Activated CD8-positive, alpha-beta memory T cell treated with anti-CD3 and anti-CD28 coated beads for 4 hours (primary cell): Measurements from ENCODE around the gene GFY.
A peak's percentile ranks its signal among the peaks of the same experiment; 100 is the strongest.

Experiments
- DNase-seq, 2 donors: peaks; one replicate each; pipeline ENCODE4 v3.0.0-alpha.2; 2020; ENCODE audit warnings: low read depth in 2 of 2

The GFY gene, protein sequence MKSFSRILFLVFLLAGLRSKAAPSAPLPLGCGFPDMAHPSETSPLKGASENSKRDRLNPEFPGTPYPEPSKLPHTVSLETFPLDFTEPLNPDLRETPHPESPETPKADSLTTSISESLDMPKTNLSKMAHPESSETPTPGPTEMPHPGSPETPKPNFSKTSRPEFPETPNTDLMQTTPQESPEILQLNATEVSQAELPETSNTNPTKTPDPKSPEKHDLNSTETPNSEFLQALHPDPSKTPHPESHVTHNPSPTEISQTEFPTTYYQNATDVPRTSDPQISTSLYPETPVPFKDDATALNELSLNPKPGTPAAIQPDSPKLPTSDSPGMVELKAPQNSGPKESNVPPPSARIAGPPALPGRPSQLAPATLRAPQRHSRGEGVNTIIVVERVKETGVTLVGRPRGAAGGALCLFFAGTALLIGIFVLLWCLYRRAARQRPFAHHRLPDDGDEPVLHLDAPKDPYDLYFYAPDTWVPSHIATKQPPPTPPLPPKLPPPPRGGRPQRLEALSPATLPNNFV

DNA sequence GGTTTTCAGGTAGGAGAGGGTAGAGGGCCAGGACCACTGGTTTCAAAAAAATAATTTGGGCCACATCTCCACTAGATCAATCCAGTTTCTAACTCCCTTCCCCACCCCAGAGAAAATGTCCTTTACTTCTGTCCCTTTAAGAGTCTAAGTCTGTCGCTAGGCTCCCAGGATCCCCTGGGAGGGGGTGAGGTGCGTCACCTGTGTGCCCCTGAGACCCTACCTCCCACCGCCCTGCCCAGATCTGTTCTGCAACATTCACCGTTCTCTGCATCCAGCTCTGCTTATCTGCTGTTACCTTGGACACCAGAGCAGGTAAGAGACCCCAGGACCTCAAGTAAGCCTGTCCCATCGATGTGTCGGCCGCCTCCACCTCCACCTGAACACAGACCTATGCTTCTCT is at the start of gene GFY:
TSS of gene GFY (plus strand) at position 211 of the 400 bp plus-strand sequence. CDS start 1,043 bp downstream, outside the sequence.
- no peak for DNase-seq

DNA sequence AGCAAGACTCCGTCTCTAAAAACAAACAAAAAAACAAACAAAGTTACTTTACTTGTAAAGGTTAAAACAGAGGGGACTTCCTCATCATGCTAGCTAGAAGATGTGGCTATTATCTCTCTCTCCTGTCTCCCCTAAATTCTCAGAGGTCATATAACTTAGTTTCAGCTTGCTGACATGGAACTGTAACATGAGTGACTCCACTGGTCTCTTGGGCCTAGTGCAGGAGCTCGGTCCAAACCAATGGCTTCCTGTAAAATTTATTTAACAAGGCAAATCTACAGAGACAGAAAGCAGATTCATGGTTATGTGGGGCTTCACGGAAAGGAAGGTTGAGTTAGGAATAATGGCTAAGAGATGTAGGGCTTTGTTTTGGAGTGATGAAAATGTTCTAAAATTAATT is 46.7 kb upstream of the GFY start:
- no peak for DNase-seq

DNA sequence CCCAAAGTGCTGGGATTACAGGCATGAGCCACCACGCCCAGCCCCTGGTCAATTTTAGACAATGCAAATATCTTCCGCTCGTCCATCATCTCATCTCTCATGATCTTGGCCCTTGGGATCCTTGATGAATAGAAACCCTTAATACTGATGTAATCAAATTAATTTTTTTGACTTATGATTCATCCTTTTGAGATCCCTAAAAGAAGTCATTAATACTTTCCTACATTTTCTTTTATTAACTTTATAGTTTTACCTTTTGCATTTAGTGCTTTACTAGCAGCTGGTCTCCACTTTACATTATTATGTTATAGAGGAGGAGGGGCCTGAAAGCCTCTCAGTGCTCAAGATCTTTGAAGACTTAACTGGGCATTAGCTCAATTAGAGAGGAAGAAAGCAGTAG is 44.8 kb upstream of the GFY start:
- DNase-seq, result no peak

DNA sequence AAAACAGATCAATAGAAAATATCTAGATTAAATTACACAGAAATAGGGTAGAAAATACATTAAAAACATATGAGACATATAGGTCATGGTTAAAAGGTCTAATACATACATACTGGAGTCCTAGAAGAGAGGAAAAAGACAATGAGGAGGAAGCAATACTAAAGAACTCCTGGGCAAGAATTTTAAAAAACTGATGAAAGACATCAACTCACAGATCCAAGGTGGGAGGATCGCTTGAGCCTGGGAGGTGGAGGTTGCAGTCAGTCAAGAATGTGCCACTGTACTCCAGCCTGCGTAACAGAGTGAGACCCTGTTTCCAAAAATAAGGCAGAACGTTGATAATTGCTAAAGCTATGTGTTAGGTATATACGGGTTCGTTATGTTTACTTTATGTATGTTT is 42.5 kb upstream of the GFY start:
- no peak for DNase-seq

DNA sequence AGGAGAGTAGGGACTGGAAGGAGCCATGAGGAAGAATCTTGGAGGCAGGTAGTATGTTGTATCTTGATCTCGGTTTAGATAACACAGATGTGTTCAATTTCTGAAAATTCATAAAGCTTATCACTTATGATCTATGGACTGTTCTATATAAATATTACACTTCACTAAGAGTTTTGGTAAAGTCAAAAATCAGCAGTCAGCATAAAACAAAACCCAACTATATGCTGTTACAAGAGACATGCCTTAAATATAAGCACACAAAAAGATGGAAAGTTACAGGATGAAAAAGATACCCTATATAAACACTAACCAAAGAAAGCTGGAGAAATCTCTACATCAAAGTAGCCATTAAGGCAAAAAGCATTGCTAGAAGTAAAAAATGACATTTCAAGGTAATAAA is 41.6 kb upstream of the GFY start:
- DNase-seq, result no peak

DNA sequence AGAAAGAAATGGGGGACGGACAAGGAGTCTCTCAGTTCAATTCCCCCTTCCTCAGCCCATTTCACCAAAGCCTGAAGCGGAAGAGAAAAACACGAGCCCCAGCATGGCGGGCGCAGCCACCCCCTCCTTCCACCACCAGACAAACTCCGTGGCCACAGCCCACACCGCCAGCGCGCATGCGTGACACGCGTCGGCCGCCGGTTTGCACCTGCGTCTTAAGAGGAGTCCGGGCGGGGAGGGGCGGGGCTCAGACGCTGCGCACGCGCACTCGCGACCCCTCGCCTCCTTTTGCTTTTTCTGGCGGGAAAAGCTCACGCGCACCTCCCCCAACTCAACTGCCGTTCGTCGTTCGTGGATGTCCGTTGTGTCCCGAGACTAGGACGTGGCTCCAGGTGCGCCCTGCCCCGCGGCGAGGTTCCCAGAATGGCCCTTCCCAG is 37.2 kb upstream of the GFY start, which contains the start of gene KASH5:
TSS of gene KASH5 (plus strand) at position 314 of the 437 bp plus-strand sequence. CDS start 2,635 bp downstream, outside the sequence.
- peak; percentile 64 to 87 for DNase-seq

DNA sequence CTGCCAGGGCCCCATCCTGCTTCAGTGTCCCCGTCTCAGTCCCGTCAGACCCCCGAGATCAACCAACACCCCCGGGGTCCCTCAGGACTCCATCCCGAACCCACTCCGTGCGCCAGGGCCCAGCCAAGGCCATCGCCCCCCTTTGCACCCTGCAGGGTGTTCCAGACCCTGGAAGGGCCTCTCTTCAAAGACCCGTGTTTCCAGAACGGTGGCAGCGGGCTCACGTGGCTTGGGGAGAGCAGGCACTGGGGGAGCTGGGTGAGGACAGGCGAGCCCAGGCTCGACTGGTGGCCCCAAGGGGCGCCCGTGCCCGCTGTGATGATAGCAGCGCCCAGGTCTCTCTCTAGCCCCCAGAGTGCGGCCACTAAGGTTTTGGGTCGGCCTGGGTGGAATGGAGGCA is 35.8 kb upstream of the GFY start:
- DNase-seq, result no peak

DNA sequence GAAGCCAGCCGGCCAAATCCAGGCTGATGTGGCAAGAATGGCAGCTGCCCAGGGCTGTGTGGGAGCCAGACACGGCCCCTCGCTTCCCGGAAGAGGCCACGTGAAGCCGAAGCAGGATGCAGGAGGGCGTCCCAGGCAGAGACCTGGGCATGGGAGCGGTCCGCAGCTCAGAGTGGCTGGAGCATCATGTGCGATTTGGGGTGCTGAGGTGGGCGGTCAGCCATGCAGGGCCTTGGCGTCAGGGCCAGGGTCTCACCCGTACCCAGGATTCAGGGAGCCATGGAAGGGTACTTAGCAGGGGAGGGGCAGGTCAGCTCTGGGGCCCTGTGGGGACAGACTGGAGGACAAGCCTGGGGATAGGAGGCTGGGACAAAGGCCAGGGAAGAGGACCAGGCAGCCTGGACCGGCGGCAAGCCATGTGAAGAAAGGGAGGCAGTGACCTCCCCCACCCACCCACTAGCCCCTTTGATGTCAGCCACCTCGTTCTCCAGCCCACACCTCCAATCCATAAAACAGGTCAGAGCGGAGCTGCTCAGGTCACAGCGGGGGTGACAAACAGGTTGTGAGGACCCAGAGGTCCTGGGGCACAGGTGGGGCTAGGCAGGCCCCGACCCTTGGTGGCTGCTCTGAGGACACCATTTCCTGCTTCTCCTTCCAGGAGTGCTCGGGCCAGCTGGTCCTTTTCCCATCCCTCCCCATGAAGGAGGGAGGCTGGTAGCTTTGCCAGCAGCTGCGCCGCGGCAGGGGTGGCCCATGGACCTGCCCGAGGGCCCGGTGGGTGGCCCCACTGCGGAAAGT is 34.9 kb upstream of the GFY start:
- DNase-seq, result no peak

DNA sequence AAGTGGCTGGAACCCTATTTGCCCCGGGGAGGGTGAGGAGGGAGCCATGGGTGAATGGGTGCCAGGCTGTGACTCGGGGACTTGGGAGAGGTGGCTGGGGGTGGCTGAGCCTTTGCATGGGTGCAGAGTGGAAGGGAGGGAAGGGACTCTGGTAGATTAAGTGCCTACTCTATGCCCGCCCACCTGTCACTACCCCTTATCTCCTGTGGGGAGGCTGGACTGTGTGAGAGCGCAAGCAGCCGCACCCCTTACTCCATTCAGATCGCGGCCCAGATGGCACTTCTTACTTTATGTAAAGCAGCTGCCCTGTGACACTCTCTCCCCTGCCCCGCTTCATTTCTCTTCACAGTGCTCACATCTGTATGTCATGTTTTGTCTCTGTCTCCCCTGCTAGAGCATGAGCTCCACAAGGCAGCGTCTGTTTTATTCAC is 34.2 kb upstream of the GFY start:
- DNase-seq, result no peak

DNA sequence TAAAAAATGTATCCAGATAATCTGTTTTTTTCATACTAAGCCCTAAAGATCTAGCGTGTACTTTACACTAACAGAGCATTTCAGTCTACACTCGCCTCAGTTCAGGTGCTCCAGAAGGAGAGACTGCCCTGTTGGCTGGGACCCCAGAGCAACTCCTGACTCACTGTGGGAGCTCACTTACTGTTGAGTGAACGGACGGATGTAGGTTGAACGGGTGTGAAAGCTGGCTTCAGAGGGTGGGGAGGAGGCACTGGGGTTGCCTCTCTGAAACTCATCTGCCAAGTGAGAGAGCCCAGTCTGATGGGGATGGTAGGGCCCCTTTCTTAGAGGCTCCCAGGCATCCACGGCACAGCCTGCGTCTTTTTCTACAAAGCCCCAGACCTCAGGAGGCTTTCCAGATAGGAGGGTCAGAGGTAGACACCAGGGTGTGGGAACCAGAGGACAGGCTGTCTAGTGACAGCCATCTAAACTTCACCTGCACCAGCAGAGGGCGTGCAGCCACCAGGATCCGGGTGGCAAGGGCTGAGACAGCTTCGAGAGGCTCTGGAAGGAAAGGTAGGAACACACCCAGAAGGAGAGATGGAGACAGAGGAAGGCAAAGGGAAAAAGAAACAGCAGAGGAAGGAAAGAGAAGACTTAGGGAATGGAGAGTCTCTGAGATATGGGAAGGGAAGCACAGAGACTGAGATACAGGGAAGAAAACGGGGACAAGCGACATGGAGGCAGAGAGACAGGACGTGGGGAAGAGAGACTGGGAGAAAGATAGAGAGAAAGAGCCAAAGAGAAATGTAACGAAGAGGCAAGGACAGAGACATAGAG is 33.4 kb upstream of the GFY start:
- peak; percentile 54 to 69 for DNase-seq

DNA sequence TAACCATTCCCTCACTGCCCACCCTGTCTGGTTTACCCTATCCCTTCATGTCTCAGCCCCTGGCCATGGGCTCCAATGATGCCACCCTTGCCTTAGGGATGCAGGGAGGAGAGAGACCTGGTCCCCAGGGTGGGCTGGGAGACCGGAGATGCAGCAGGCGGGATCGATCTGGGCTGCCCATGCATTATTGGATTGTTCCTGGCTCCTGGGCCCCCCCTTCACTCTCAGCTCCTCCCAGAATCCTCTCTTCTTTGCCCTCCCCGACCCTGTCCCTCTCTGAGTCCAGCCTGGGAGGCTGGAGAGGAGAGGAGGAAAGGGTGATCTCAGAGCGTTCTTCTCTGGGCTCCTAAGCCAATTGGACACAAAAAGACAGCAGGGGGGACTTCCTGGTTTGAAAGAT is 31.3 kb upstream of the GFY start:
- no peak for DNase-seq

DNA sequence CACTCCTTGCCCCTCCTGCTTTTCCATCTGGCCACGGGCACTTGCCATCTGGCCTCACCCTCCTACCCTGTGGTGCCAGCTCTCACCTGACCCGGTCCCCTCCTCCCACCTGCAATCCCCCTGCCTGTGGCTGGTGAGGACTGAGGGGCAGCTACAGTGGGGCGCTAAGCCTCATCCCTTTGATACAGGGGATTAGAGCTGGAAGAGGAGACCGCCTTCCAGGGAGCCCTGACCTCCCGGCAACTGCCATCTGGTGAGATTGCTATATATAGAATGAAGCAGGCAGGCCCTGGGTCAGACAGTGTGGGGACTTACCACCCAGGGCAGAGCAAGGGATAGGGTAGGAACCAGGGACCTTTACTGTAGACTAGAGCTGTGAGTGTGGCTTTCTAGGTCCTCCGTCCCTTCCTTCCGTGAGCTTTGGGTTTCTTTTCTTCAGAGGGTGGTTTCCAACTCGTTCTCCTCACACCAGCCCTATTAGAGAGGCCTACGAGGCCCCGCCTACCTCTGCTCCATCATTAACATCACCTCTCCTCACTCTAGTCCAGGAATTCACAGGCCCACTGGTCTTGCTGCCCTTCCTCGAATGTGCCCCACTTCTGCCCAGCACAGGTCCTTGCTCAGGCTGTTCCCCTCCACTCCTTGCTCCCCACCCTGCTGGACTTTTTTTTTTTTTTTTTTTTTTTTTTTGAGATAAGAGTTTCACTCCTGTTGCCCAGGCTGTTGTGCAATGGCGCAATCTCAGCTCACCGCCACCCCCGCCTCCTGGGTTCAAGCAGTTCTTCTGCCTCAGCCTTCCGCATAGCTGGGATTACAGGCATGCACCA is 29.4 kb upstream of the GFY start:
- no peak for DNase-seq

DNA sequence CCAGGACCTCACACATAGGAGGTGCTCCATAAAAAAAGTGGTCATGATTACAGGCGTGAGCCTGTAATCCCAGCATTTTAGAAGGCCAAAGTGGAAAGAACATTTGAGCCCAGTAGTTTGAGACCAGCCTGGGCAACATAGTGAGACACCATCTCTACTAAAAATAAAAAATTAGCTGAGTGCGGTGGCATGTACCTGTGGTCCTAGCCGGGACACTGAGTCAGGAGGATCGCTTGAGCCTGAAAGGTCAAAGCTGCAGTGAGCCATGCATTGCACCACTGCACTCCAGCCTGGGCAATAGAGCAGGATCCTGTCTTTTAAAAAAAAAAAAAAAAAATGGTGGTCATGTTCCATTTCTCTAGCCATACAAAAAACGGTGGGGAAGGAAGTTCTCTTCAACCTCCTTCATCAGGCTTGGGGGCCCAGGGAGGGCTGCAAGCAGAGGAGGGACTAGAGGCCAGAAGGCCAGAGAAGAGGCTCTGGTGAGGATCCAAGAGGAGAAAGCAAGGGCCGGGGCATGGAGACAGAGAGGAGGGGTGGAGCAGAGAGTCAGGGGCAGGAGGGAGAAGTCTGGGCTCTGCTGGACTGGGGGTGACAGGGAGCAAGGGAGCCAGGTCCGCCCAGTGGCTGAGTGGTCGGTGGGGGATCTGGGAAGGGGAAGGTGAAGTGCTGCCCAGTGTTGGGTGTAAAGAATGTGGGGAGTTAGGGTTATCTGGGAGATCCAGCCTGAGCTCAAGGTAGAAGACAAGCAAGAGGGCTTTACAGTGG is 28.3 kb upstream of the GFY start:
- DNase-seq, result no peak

DNA sequence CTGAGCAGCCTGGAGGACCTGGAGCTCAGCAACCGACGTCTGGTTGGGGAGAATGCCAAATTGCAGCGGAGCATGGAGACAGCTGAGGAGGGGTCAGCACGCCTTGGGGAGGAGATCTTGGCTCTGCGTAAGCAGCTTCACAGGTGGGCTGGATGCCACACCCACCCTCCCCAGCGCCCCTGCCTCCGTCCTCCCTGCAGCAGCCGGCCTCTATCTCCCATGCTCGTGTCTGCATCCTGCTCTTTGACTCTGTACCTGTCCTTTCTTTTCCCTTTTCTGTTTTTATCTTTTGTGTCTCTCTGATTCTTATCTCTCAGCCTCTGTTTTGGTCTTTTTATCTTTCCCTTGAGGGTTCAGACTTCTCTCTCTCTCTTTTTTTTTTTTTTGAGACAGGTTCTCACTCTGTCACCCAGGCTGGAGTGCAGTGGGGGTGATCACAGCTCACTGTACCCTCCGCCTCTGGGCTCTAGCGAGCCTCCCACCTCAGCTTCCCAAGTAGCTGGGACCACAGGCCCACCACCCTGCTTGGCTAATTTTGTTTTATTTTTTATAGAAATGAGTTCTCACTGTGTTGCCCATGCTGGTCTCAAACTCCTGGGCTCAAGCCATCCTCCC is 27.1 kb upstream of the GFY start:
- no peak for DNase-seq

DNA sequence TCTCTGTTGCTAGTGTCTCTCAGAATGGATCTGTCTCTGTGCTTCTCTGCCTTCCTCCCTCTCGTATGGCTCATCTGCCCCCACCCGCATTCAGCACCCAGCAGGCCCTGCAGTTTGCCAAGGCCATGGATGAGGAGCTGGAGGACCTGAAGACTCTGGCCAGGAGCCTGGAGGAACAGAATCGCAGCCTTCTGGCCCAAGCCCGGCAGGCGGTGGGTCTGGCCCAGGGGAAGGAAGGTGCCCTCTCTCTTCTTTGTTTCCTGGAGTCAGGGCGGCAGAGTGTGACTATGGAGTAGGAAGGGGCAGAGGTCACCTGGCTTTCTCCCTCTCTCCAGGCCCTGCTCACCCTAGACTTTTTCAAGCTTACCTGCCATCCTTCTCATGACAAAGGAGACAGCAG is 26.3 kb upstream of the GFY start:
- DNase-seq, result no peak

DNA sequence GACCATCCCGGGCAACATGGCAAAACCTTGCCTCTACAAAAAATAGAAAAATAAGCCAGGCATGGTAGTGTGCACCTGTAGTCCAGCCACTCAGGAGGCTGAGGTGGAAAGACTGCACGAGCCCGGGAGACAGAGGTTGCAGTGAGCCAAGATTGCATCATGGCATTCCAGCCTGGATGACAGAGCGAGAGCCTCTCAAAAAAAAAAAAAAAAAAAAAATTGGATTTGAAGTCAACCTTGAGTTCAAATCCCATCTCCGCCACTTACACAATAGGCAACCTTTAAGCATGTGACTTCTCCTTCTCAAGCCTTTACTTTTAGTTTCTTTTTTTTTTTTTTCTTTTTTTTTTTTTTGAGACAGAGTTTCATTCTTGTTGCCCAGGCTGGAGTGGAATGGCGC is 25.2 kb upstream of the GFY start:
- no peak for DNase-seq

DNA sequence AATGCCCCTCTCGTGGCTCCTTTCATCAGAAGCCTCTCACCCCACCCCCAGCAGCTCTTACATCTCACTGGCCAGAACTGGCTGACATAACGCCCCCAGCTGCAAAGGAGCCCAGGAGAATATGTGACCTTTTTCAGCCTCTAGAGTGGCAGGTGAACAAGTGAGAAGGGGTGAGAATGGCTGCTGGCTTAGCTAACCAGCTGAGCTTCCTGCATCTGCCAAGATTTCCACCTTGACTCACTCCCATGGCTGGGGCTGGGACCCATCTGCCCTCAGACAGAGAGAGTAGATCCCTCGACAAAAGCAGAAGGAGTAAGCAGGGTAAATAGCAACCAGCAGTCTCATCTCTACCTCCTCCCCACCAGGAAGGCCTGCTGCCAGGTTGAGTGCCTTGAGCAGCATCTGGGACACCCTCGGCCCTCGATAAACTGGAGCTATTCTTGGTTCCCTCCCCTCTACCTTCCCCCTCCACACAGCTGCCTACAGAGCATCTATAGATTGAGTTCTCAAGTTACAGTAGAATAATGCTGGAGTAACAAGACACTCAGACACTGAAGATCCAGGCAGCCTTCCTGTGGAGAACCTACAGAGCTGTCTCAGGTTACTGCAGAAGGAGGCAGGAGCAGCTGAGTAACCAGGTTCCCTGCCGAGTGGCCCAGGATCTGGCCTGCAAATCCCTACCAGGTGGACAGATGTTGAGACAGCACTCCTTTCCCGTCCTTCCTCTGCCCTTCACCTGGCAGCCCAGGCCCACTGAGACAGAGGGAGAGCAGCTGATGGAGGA is 21.6 kb upstream of the GFY start:
- no peak for DNase-seq

DNA sequence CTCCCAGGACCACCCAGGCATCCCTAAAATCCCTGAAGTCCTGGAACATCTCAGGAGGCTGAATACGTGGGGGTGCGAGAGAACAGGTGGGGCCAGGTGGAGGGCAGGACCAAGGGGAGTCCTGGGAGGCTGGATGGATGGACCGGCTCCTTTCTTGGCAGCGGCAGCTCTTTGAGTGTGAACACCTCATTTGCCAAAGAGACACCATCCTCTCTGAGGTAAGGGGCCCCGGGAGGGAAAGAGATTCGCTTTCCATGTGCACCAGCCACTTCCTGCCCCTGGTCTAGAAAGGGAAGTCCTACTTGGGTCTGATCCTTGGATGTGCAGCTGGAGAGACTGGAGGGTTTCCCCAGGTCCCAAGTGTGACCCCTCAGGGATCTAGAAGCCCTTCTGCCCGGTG is 18.1 kb upstream of the GFY start:
- no peak for DNase-seq

DNA sequence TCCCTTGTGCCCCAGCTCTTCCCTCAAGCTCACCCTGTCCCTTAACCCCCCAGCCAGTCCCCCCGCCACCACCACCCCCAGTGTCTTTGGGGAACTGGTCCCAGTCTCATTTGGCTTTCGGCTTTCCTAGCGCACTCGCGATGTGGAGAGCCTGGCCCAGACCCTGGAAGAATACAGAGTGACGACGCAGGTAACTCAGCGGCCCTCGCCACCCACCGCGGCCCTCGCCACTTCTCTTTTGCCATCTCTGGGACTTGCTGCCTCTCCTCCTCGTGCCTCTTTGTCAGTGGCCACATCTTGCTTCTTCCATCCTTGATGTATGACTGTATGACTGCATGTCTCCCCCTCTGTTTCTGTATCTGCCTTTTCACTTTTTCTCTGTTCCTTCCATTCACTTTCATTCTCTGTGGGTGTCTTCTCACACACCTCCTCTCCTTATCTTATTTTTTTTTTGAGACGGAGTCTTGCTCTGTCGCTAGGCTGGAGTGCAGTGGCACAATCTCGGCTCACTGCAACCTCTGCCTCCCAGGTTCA is 17.6 kb upstream of the GFY start:
- no peak for DNase-seq
